Cardiac muscle cell (in vitro differentiated cells and primary cell): Measurements from ENCODE around the gene MCTP2. TPM values are rescaled to one million over a fixed set of nuclear protein-coding genes. Genes with fewer than 3 reads are reported as not detected.
"Not testable (repeated sequence)": the region's sequence is repeated elsewhere in the genome, so short reads cannot be mapped to it uniquely, and the experiment has no call there.

Experiments
- DNase-seq, 2 donors: peaks; one replicate each; pipeline versions ENCODE4 v3.0.0 to v3.0.0-alpha.2; 2010 to 2017; ENCODE audit warnings: low read depth in 1 of 2, low spot score in 1 of 2
- H3K27ac ChIP-seq: fragments of 200-600 bp; sonication (generic); 2 replicates; pipeline ENCODE4 v1.5.1; 2016
- H3K27me3 ChIP-seq: fragments of 200-600 bp; sonication (generic); 2 replicates; pipeline ENCODE4 v1.6.0; 2016; ENCODE audit warnings: control low read depth
- H3K36me3 ChIP-seq: fragments of 200-600 bp; sonication (generic); 2 replicates; pipeline ENCODE4 v1.5.1; 2016; ENCODE audit warnings: control low read depth
- H3K4me1 ChIP-seq: fragments of 200-600 bp; sonication (generic); 2 replicates; pipeline ENCODE4 v1.8.1; 2017; ENCODE audit warnings: low read depth, mild to moderate bottlenecking, mixed run types
- H3K4me3 ChIP-seq: fragments of 200-600 bp; sonication (generic); 2 replicates; pipeline ENCODE4 v1.5.1; 2016; ENCODE audit warnings: mild to moderate bottlenecking
- H3K9me3 ChIP-seq: fragments of 200-600 bp; sonication (generic); 2 replicates; pipeline ENCODE4 v1.5.1; 2017; ENCODE audit warnings: low read depth, mild to moderate bottlenecking, control low read depth
- polyA plus RNA-seq: library from polyadenylated mRNA; unstranded; fragments of >200 nt; fragmentation: Nextera tagmentation; extraction: Ambion mirVana; gene quantifications from 2 replicates; pipeline ENCODE4 v1.2.1, GENCODE V29; 2016
- total RNA-seq: library from RNA; depleted of rRNA; stranded (reverse); fragments of >200 nt; gene quantifications from 2 replicates; pipeline ENCODE4 v1.2.3, GENCODE V29; 2016
- TF ChIP-seq, protein P1 (sequence below): IDR thresholded peaks from 2 replicates; pipeline ENCODE4 v1.5.1; 2012; ENCODE audit warnings: low read depth, mild to moderate bottlenecking, low read length

MCTP2 gene
- total and polyA plus RNA-seq, 2 experiments from 2014 or later = 0.34 to 0.83 TPM

DNA sequence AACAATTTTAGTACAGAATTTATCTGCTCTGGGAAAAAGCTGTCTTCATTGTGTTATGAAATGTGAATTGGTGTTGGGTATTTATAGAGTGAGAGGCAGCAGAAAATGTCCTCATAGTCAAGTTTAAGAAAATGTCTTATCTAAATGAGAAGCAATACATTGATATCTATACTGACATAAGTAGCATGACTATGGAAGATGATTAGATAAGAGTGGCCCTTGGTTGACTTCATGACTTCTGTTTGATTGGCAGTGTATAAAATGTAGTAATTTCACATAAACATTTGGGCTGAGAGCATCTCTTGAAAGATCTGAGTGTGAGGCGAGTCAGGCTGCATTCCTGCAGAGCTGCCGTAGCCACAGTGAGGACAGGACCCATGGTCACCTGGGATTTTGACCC, 19.4 kb downstream of the MCTP2 start:
- no peaks in the 10 kb centered on the region for H3K9me3 ChIP-seq
- TF ChIP-seq, protein P1, sequence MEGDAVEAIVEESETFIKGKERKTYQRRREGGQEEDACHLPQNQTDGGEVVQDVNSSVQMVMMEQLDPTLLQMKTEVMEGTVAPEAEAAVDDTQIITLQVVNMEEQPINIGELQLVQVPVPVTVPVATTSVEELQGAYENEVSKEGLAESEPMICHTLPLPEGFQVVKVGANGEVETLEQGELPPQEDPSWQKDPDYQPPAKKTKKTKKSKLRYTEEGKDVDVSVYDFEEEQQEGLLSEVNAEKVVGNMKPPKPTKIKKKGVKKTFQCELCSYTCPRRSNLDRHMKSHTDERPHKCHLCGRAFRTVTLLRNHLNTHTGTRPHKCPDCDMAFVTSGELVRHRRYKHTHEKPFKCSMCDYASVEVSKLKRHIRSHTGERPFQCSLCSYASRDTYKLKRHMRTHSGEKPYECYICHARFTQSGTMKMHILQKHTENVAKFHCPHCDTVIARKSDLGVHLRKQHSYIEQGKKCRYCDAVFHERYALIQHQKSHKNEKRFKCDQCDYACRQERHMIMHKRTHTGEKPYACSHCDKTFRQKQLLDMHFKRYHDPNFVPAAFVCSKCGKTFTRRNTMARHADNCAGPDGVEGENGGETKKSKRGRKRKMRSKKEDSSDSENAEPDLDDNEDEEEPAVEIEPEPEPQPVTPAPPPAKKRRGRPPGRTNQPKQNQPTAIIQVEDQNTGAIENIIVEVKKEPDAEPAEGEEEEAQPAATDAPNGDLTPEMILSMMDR = no peak
- H3K4me3 ChIP-seq = no peak overlapping the region
- no peaks in the 10 kb centered on the region for H3K27me3 ChIP-seq
- H3K36me3 ChIP-seq = no peaks in the 10 kb centered on the region
- H3K4me1 ChIP-seq = no peaks in the 10 kb centered on the region
- no peak for DNase-seq
- no peak overlapping the region for H3K27ac ChIP-seq

GRCh38 chr15:94252223-94252766, 20.9 kb downstream of the MCTP2 start:
- Histone ChIP-seq H3K4me3 (no peak overlapping the region), H3K27ac (no peak overlapping the region), H3K36me3 (no peaks in the 10 kb centered on the region), H3K4me1 (no peaks in the 10 kb centered on the region), H3K27me3 (no peaks in the 10 kb centered on the region), H3K9me3 (no peaks in the 10 kb centered on the region)
- DNase-seq = no peak
- TF ChIP-seq, protein P1 = no peak

GRCh38 chr15:94252906-94253491, 21.6 kb downstream of the MCTP2 start:
- Histone ChIP-seq H3K27ac (no peak overlapping the region), H3K36me3 (no peaks in the 10 kb centered on the region), H3K4me3 (no peak overlapping the region), H3K4me1 (no peaks in the 10 kb centered on the region), H3K27me3 (no peaks in the 10 kb centered on the region), H3K9me3 (no peaks in the 10 kb centered on the region)
- DNase-seq = no peak
- TF ChIP-seq, protein P1 = no peak

DNA sequence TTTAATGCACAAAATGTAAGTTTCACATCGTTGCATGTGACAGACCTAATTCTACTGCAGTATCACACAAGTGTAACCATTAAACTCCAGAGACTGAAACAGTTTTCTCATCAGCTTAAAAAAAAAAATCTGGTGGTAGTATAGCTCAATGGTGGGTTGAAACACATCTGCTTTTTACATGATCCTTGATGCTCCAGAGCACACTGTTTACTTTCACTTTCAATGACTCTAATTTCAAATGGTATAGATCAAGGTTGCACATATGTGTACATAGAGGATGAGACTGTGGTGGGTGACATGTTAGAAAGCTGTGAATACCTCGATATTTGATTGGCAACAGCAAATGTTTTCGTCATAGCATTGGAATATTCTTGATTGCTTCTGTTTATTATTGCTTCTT, 22.4 kb downstream of the MCTP2 start:
- Histone ChIP-seq H3K4me1 (no peaks in the 10 kb centered on the region), H3K27me3 (no peaks in the 10 kb centered on the region), H3K9me3 (no peaks in the 10 kb centered on the region), H3K36me3 (no peaks in the 10 kb centered on the region), H3K27ac (no peak overlapping the region), H3K4me3 (no peak overlapping the region)
- DNase-seq = no peak
- TF ChIP-seq, protein P1 = no peak

DNA sequence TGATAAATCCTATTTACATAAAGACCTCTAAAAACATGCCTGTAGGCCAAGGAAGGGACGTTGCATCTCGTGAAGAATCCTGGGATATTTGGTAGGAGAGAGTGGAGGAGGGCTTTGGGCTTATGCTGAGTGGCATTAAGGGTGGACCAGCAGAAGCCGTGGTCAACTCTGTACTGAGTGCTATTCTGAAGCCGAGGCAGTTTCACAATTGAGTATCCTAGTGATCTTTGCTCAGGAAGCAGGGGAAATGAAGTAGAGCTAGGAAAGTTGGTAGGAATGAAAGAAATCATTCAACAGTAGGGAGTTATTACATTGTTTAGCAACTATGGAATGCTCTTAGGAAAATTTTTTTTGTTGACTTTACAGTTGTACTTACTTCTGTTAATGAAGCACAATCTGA, 24.2 kb downstream of the MCTP2 start:
- TF ChIP-seq, protein P1 = no peak
- Histone ChIP-seq H3K9me3 (no peaks in the 10 kb centered on the region), H3K36me3 (no peaks in the 10 kb centered on the region), H3K4me3 (no peak overlapping the region), H3K4me1 (no peaks in the 10 kb centered on the region), H3K27ac (no peak overlapping the region), H3K27me3 (no peaks in the 10 kb centered on the region)
- DNase-seq = no peak

DNA sequence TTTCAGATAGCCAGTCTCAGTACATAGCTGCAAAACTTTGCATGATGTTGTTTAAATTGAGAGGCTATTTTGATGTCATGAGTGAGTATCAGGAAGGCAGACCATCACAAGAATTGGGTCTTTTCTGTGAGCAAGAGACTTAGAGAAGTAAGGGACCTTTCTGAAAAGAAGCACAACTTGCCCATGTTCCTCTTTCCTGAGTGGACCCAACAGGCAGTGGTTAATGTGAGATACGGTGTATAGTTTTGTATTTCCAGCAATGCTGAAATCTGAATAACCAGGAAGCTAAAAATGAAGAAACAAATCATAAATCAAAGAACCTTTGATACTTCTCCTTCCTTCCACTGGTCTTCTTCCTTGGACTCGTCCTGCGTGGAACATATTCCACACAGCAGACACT, 25.1 kb downstream of the MCTP2 start:
- H3K4me1 ChIP-seq = no peaks in the 10 kb centered on the region
- TF ChIP-seq, protein P1 = no peak
- H3K27me3 ChIP-seq = no peaks in the 10 kb centered on the region

DNA sequence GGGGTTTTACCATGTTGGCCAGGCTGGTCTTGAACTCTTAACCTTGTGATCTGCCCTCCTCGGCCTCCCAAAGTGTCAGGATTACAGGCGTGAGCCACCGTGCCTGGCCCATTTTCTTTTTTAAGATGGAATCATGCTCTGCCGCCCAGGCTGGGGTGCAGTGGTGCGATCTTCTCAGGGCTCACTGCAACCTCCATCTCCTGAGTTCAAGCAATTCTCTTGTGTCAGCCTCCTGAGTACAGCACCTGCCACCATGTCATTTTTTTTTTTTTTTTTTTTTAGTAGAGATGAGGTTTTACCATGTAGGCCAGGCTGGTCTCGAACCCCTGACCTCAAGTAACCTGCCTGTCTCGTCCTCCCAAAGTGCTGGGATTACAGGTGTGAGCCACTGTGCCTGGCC, 26.4 kb downstream of the MCTP2 start:
- not testable (repeated sequence) for DNase-seq, H3K4me1 ChIP-seq, H3K4me3 ChIP-seq, H3K36me3 ChIP-seq, H3K27me3 ChIP-seq, H3K9me3 ChIP-seq, H3K27ac ChIP-seq

More for the DNA sequence above, 25.1 kb downstream of the MCTP2 start:
- Histone ChIP-seq H3K36me3 (no peaks in the 10 kb centered on the region), H3K4me3 (no peak overlapping the region), H3K9me3 (no peaks in the 10 kb centered on the region), H3K27ac (no peak overlapping the region)
- DNase-seq = no peak
